Chondrocyte (in vitro differentiated cells): Measurements from ENCODE around the gene MARCHF11. TPM values are rescaled to one million over a fixed set of nuclear protein-coding genes. Genes with fewer than 3 reads are reported as not detected.

Source experiments
- DNase-seq: peaks from one replicate; pipeline ENCODE4 v3.0.0; 2021; ENCODE audit warnings: mixed read lengths, low spot score
- H3K27ac Mint-ChIP-seq: one replicate; pipeline ENCODE4 v1.8.0; 2021; ENCODE audit warnings: mild to moderate bottlenecking, moderate library complexity, mixed read lengths; ENCODE audit not compliant: unreplicated experiment
- H3K27me3 Mint-ChIP-seq: 2 replicates; pipeline ENCODE4 v1.8.0; 2021; ENCODE audit warnings: low read depth, mixed read lengths
- H3K36me3 Mint-ChIP-seq: 2 replicates; pipeline ENCODE4 v1.8.0; 2021; ENCODE audit warnings: low read depth, mixed read lengths
- H3K4me1 Mint-ChIP-seq: 2 replicates; pipeline ENCODE4 v1.8.0; 2021; ENCODE audit warnings: low read depth, mild to moderate bottlenecking, mixed read lengths
- H3K4me3 Mint-ChIP-seq: one replicate; pipeline ENCODE4 v1.8.0; 2021; ENCODE audit warnings: mild to moderate bottlenecking, moderate library complexity, mixed read lengths; ENCODE audit not compliant: unreplicated experiment
- H3K9me3 Mint-ChIP-seq: 2 replicates; pipeline ENCODE4 v1.8.0; 2021; ENCODE audit warnings: low read depth, mixed read lengths
- total RNA-seq: library from RNA; stranded (reverse); gene quantifications from 3 replicates; pipeline ENCODE4 v1.2.1, GENCODE V29; 2021
- TF ChIP-seq, protein P1 (sequence below): fragments of 200-600 bp; sonication (generic); IDR thresholded peaks from 2 replicates; pipeline ENCODE4 v1.5.0; 2021; ENCODE audit warnings: antibody characterized with exemption, mild to moderate bottlenecking, moderate library complexity

The MARCHF11 gene
- total RNA-seq, 1 donor from 2014 or later = not detected

DNA sequence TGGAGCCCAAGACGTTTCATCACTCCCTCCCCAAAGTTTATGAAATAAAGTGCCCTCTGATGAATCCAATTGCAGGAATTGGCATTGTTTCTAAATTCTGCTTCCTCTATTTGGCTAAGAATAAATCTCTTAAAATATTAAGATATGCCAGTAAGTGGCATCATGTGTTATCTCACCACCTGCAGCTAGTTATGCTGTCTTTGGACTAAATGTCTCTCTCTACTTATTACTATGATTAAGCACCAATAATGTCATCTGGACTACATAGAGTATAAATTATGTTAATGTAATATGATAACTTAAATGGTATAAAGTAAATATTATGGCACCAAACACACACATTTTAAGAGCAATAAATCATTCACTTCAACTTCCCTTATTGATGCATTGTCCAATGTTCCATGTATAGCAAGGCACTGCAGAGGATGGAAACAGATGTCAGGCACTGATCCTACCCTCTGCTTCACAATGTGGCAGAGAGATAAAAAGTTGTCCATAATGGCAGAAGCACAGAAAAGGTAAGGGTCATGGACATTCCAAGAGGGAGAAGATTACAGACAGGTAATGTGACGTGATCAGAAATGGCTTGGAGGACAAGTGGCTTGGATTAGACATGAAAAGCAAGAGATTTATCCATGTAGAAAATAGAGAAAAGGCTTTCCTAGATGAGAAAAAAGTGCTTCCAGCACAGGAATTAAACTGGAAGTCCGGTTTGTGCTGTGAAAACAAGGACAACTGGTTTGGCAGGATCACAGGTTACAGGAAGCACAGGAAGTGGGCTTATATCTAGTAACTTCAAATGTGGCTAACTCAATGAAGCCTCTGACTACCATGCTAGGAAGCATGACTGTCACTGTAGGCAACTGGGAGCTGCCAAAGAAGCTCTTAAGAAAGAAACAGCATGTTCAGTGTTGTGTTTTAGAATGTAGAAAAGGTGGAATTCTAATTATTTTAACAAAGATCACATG, 26.7 kb downstream of the MARCHF11 start:
- TF ChIP-seq, protein P1, sequence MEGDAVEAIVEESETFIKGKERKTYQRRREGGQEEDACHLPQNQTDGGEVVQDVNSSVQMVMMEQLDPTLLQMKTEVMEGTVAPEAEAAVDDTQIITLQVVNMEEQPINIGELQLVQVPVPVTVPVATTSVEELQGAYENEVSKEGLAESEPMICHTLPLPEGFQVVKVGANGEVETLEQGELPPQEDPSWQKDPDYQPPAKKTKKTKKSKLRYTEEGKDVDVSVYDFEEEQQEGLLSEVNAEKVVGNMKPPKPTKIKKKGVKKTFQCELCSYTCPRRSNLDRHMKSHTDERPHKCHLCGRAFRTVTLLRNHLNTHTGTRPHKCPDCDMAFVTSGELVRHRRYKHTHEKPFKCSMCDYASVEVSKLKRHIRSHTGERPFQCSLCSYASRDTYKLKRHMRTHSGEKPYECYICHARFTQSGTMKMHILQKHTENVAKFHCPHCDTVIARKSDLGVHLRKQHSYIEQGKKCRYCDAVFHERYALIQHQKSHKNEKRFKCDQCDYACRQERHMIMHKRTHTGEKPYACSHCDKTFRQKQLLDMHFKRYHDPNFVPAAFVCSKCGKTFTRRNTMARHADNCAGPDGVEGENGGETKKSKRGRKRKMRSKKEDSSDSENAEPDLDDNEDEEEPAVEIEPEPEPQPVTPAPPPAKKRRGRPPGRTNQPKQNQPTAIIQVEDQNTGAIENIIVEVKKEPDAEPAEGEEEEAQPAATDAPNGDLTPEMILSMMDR = no peak
- H3K4me1 Mint-ChIP-seq = no peaks in the 10 kb centered on the region
- H3K4me3 Mint-ChIP-seq = no peak overlapping the region
- no peak overlapping the region for H3K27ac Mint-ChIP-seq
- peaks cover 17% of the 10 kb centered on the region for H3K9me3 Mint-ChIP-seq
- DNase-seq = no peak
- no peaks in the 10 kb centered on the region for H3K36me3 Mint-ChIP-seq
- H3K27me3 Mint-ChIP-seq = peaks cover 2% of the 10 kb centered on the region

- peaks cover 6% of the 10 kb centered on the region for H3K9me3 Mint-ChIP-seq
- H3K27me3 Mint-ChIP-seq = peaks cover 2% of the 10 kb centered on the region
- no peaks in the 10 kb centered on the region for H3K4me1 Mint-ChIP-seq
- TF ChIP-seq, protein P1 = no peak
- H3K36me3 Mint-ChIP-seq = no peaks in the 10 kb centered on the region
- H3K4me3 Mint-ChIP-seq = no peak overlapping the region
- no peak overlapping the region for H3K27ac Mint-ChIP-seq
- DNase-seq = no peak
These were observed 30.0 kb downstream of the MARCHF11 start for GRCh38 chr5:16149621-16150020.

GRCh38 chr5:16147179-16147900, 32.3 kb downstream of the MARCHF11 start:
- DNase-seq = no peak
- no peaks in the 10 kb centered on the region for H3K36me3 Mint-ChIP-seq
- H3K4me3 Mint-ChIP-seq = no peak overlapping the region
- peaks cover 6% of the 10 kb centered on the region for H3K9me3 Mint-ChIP-seq
- TF ChIP-seq, protein P1 = no peak
- H3K4me1 Mint-ChIP-seq = no peaks in the 10 kb centered on the region
- H3K27ac Mint-ChIP-seq = no peak overlapping the region
- H3K27me3 Mint-ChIP-seq = peaks cover 3% of the 10 kb centered on the region

DNA sequence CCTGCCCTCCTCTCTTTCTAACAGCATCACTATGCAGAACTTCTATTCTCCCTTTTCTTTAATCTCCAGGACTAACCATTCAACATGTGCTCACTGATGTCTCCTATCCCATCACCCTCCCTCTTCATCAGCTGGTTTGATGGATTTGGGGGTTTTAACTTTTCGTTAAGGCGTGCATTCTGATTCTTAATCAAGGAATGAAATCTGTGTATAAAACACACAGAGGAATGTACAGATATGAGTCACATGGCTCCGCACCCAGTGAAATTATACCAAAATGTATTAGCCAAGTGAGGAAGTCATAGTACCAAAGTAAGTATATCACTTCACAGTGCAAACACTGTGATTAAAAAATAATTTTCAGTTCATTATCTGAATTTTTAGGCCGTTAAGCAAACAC, 35.2 kb downstream of the MARCHF11 start:
- TF ChIP-seq, protein P1 = no peak
- no peaks in the 10 kb centered on the region for H3K36me3 Mint-ChIP-seq
- H3K9me3 Mint-ChIP-seq = peaks cover 1% of the 10 kb centered on the region
- DNase-seq = no peak
- H3K27ac Mint-ChIP-seq = no peak overlapping the region
- no peak overlapping the region for H3K4me3 Mint-ChIP-seq
- peaks cover 3% of the 10 kb centered on the region for H3K27me3 Mint-ChIP-seq
- H3K4me1 Mint-ChIP-seq = no peaks in the 10 kb centered on the region

DNA sequence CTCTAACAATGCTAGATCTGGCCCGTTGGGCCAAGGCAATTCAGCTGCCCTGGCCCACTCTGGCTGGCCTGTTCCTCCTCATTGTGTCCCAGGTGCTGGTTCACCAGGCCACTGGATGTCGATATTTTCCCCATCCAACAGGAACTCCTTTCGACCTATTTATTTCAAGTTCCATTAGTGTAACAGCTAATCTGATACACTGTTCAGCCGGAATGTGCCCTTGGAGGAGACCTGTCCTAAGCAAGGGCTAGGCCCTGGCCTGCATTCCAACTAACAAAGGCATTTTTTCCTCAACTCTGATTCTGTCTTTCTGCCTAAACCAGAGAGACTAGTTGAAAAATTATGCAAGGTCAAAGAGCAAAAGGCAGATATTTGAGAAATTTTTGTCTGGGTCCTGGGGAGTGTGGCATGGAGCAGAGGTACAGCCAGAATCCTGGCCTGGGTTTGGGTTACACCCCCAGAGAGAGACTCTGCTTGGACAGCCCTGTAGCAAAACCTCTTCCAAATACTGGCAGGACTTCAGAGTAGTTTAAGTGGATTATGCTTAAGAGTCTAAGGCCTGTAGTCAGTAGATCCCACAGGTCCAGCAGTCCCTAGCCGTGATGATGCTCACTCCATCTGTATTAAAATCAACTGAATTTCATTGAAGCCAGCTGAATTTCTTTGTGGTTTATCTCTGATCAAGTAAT, 36.1 kb downstream of the MARCHF11 start:
- Mint-ChIP-seq H3K27ac (no peak overlapping the region), H3K36me3 (no peaks in the 10 kb centered on the region), H3K27me3 (peaks cover 3% of the 10 kb centered on the region), H3K9me3 (no peaks in the 10 kb centered on the region), H3K4me3 (no peak overlapping the region), H3K4me1 (no peaks in the 10 kb centered on the region)
- no peak for DNase-seq
- TF ChIP-seq, protein P1 = no peak
